ENCODE results near the gene C1QL4. TPM values are rescaled to one million over a fixed set of nuclear protein-coding genes. Genes with fewer than 3 reads are reported as not detected.
"Not testable (repeated sequence)": the region's sequence is repeated elsewhere in the genome, so short reads cannot be mapped to it uniquely, and the experiment has no call there.

The C1QL4 gene
- total and polyA plus RNA-seq, 2 donors: 0.05 to 0.21 TPM

GRCh38 chr12:49335955-49336644, 888 bp downstream of the C1QL4 start:
- Histone ChIP-seq H3K36me3 (ENCODE audit: control insufficient read depth in 2 of 2, insufficient read depth in 2 of 2, low read length in 1 of 2) (peaks cover 4 to 8% of the 10 kb centered on the region in 2 donors), H3K27me3 (ENCODE audit: control insufficient read depth in 2 of 2, insufficient read depth in 1 of 2, low read length in 1 of 2) (peaks cover 82 to 100% of the 10 kb centered on the region in 2 donors), H3K4me1 (ENCODE audit: control insufficient read depth in 2 of 2, insufficient read depth in 2 of 2, low read length in 2 of 2) (peaks cover 0 to 23% of the 10 kb centered on the region in 2 donors), H3K9me3 (ENCODE audit: control insufficient read depth in 2 of 2, insufficient read depth in 1 of 2, low read length in 1 of 2) (peaks cover 2 to 11% of the 10 kb centered on the region in 2 donors), H3K4me3 (ENCODE audit: low read length in 2 of 2) (no peak overlapping the region), H3K27ac (ENCODE audit: low read depth in 1 of 2, low read length in 1 of 2) (no peak overlapping the region)
- DNase-seq (ENCODE audit: low read depth in 6 of 9, low spot score in 9 of 9): no peak
- WGBS: 14% methylated on average over 72 of the region's 72 CpGs

DNA sequence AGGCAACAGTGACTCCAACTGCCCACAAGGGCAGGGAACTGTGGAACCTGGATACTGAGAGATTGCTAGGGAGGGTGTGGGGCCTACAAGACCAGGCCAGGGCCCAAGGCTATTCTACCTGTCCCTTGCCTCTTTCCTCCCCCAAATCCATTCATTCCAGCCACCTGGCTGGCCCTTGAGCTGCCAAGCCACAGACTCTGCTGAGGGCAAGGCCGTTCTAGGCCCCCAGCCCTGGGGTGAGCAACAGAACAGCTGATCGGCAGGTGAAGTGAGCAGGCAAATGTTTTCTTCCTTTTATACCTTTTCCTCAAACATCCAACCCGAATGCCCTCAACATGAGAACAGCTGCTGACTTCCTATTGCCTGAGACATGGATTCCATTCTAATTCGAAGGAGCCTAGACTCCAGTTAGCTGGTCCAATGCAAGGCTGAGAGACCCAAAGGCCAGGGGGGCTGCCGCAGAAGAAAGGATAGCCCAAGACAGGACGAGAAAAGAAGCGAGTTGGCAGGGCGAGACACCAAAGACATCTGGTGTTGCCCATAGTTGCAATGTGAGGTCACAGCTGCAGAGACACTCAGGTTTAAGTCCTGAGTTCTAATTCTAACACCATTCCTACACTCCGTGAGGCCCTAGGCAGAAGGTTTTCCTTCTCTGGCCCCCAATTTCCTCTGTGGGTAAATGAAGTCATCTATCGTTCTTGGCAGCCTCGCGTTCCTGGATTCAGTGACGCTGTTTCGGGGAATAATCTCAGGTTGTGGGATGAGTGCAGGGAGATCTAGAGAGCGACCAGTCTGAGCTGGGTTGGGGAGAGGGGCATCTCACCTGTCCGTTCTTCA, 1.7 kb downstream of the C1QL4 start:
- DNase-seq (ENCODE audit: low read depth in 6 of 9, low spot score in 9 of 9): no peak
- Histone ChIP-seq H3K27me3 (ENCODE audit: control insufficient read depth in 2 of 2, insufficient read depth in 1 of 2, low read length in 1 of 2) (peaks cover 75 to 99% of the 10 kb centered on the region in 2 donors), H3K4me1 (ENCODE audit: control insufficient read depth in 2 of 2, insufficient read depth in 2 of 2, low read length in 2 of 2) (peaks cover 0 to 23% of the 10 kb centered on the region in 2 donors), H3K4me3 (ENCODE audit: low read length in 2 of 2) (no peak overlapping the region), H3K27ac (ENCODE audit: low read depth in 1 of 2, low read length in 1 of 2) (no peak overlapping the region), H3K9me3 (ENCODE audit: control insufficient read depth in 2 of 2, insufficient read depth in 1 of 2, low read length in 1 of 2) (peaks cover 2 to 11% of the 10 kb centered on the region in 2 donors), H3K36me3 (ENCODE audit: control insufficient read depth in 2 of 2, insufficient read depth in 2 of 2, low read length in 1 of 2) (peaks cover 9 to 15% of the 10 kb centered on the region in 2 donors)
- WGBS: 49% methylated on average over 16 of the region's 16 CpGs

- DNase-seq (ENCODE audit: low read depth in 6 of 9, low spot score in 9 of 9): no peak
- Histone ChIP-seq H3K36me3 (ENCODE audit: control insufficient read depth in 2 of 2, insufficient read depth in 2 of 2, low read length in 1 of 2) (peaks cover 15 to 22% of the 10 kb centered on the region in 2 donors), H3K9me3 (ENCODE audit: control insufficient read depth in 2 of 2, insufficient read depth in 1 of 2, low read length in 1 of 2) (peaks cover 2 to 11% of the 10 kb centered on the region in 2 donors), H3K4me1 (ENCODE audit: control insufficient read depth in 2 of 2, insufficient read depth in 2 of 2, low read length in 2 of 2) (peaks cover 0 to 23% of the 10 kb centered on the region in 2 donors), H3K27ac (ENCODE audit: low read depth in 1 of 2, low read length in 1 of 2) (no peak overlapping the region), H3K4me3 (ENCODE audit: low read length in 2 of 2) (no peak overlapping the region), H3K27me3 (ENCODE audit: control insufficient read depth in 2 of 2, insufficient read depth in 1 of 2, low read length in 1 of 2) (peaks cover 68 to 94% of the 10 kb centered on the region in 2 donors)
- WGBS: 56% methylated on average over 12 of the region's 12 CpGs
Measured at GRCh38 chr12:49334681-49335080, 2.3 kb downstream of the C1QL4 start.

GRCh38 chr12:49334226-49334625, 2.8 kb downstream of the C1QL4 start:
- DNase-seq (ENCODE audit: low read depth in 6 of 9, low spot score in 9 of 9): no peak
- Histone ChIP-seq H3K36me3 (ENCODE audit: control insufficient read depth in 2 of 2, insufficient read depth in 2 of 2, low read length in 1 of 2) (peaks cover 19 to 25% of the 10 kb centered on the region in 2 donors), H3K27me3 (ENCODE audit: control insufficient read depth in 2 of 2, insufficient read depth in 1 of 2, low read length in 1 of 2) (peaks cover 65 to 89% of the 10 kb centered on the region in 2 donors), H3K4me3 (ENCODE audit: low read length in 2 of 2) (no peak overlapping the region), H3K4me1 (ENCODE audit: control insufficient read depth in 2 of 2, insufficient read depth in 2 of 2, low read length in 2 of 2) (peaks cover 0 to 23% of the 10 kb centered on the region in 2 donors), H3K9me3 (ENCODE audit: control insufficient read depth in 2 of 2, insufficient read depth in 1 of 2, low read length in 1 of 2) (peaks cover 2 to 11% of the 10 kb centered on the region in 2 donors), H3K27ac (ENCODE audit: low read depth in 1 of 2, low read length in 1 of 2) (no peak overlapping the region)
- 29% methylated on average over 19 of the region's 19 CpGs for WGBS

DNA sequence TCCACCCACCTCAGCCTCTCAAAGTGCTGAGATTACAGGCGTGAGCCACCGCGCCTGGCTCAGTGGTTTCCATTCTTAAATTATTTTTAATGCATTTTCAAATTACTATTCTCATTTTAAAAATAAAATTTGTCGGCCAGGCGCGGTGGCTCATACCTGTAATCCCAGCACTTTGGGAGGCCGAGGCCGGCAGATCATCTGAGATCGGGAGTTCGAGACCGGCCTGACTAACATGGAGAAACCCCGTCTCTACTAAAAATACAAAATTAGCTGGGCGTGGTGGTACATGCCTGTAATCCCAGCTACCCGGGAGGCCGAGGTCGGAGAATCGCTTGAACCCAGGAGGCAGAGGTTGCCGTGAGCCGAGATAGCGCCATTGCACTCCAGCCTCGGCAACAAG, 3.2 kb downstream of the C1QL4 start:
- H3K4me3 ChIP-seq (ENCODE audit: low read length in 2 of 2); DNase-seq (ENCODE audit: low read depth in 6 of 9, low spot score in 9 of 9); H3K27ac ChIP-seq (ENCODE audit: low read depth in 1 of 2, low read length in 1 of 2): not testable (repeated sequence)
- Histone ChIP-seq H3K4me1 (ENCODE audit: control insufficient read depth in 2 of 2, insufficient read depth in 2 of 2, low read length in 2 of 2) (peaks cover 0 to 23% of the 10 kb centered on the region in 2 donors), H3K36me3 (ENCODE audit: control insufficient read depth in 2 of 2, insufficient read depth in 2 of 2, low read length in 1 of 2) (peaks cover 24 to 30% of the 10 kb centered on the region in 2 donors), H3K9me3 (ENCODE audit: control insufficient read depth in 2 of 2, insufficient read depth in 1 of 2, low read length in 1 of 2) (peaks cover 2 to 11% of the 10 kb centered on the region in 2 donors), H3K27me3 (ENCODE audit: control insufficient read depth in 2 of 2, insufficient read depth in 1 of 2, low read length in 1 of 2) (peaks cover 60 to 85% of the 10 kb centered on the region in 2 donors)
- WGBS: 40% methylated on average over 21 of the region's 21 CpGs

- Histone ChIP-seq H3K4me1 (ENCODE audit: control insufficient read depth in 2 of 2, insufficient read depth in 2 of 2, low read length in 2 of 2) (peaks cover 0 to 21% of the 10 kb centered on the region in 2 donors), H3K36me3 (ENCODE audit: control insufficient read depth in 2 of 2, insufficient read depth in 2 of 2, low read length in 1 of 2) (peaks cover 29 to 34% of the 10 kb centered on the region in 2 donors), H3K27ac (ENCODE audit: low read depth in 1 of 2, low read length in 1 of 2) (no peak overlapping the region), H3K4me3 (ENCODE audit: low read length in 2 of 2) (peak overlapping the region in 1 of 2 donors; percentile 15), H3K9me3 (ENCODE audit: control insufficient read depth in 2 of 2, insufficient read depth in 1 of 2, low read length in 1 of 2) (peaks cover 2 to 11% of the 10 kb centered on the region in 2 donors), H3K27me3 (ENCODE audit: control insufficient read depth in 2 of 2, insufficient read depth in 1 of 2, low read length in 1 of 2) (peaks cover 52 to 76% of the 10 kb centered on the region in 2 donors)
- no peak for DNase-seq (ENCODE audit: low read depth in 6 of 9, low spot score in 9 of 9)
- WGBS: 25% methylated on average over 40 of the region's 40 CpGs
Measured at GRCh38 chr12:49332891-49333371, 4.1 kb downstream of the C1QL4 start.

DNA sequence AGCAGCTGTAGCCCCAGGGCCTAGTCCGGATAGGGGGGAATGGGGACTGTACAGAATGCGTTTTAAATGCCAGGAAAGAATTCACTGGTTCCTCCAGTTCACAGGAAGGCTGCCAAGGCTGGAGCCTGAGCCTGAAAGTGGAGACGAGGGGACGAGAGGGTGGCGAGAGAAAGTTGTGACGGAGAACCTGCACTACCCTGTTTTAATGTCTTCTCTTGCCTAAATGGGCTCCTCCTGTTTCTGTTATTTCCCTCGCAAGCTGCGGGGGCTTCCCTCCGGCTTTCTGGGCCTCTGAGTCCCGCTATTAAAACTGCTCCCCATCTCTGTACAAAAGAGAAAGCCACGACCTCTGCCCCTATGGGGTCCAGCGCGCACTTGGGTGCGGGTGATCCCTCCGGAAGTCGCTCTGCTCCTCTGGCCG, 4.5 kb downstream of the C1QL4 start:
- H3K36me3 ChIP-seq (ENCODE audit: control insufficient read depth in 2 of 2, insufficient read depth in 2 of 2, low read length in 1 of 2): peaks cover 33 to 37% of the 10 kb centered on the region in 2 donors
- 78% methylated on average over 17 of the region's 17 CpGs for WGBS
- peaks cover 47 to 71% of the 10 kb centered on the region in 2 donors for H3K27me3 ChIP-seq (ENCODE audit: control insufficient read depth in 2 of 2, insufficient read depth in 1 of 2, low read length in 1 of 2)
- no peak for DNase-seq (ENCODE audit: low read depth in 6 of 9, low spot score in 9 of 9)
- peaks cover 2 to 11% of the 10 kb centered on the region in 2 donors for H3K9me3 ChIP-seq (ENCODE audit: control insufficient read depth in 2 of 2, insufficient read depth in 1 of 2, low read length in 1 of 2)
- no peak overlapping the region for H3K27ac ChIP-seq (ENCODE audit: low read depth in 1 of 2, low read length in 1 of 2)
- peaks cover 0 to 16% of the 10 kb centered on the region in 2 donors for H3K4me1 ChIP-seq (ENCODE audit: control insufficient read depth in 2 of 2, insufficient read depth in 2 of 2, low read length in 2 of 2)
- H3K4me3 ChIP-seq (ENCODE audit: low read length in 2 of 2): no peak overlapping the region

- WGBS: 88% methylated on average over 11 of the region's 11 CpGs
- Histone ChIP-seq H3K9me3 (ENCODE audit: control insufficient read depth in 2 of 2, insufficient read depth in 1 of 2, low read length in 1 of 2) (peaks cover 2 to 5% of the 10 kb centered on the region in 2 donors), H3K27me3 (ENCODE audit: control insufficient read depth in 2 of 2, insufficient read depth in 1 of 2, low read length in 1 of 2) (peaks cover 39 to 63% of the 10 kb centered on the region in 2 donors), H3K4me3 (ENCODE audit: low read length in 2 of 2) (no peak overlapping the region), H3K4me1 (ENCODE audit: control insufficient read depth in 2 of 2, insufficient read depth in 2 of 2, low read length in 2 of 2) (peaks cover 0 to 8% of the 10 kb centered on the region in 2 donors), H3K36me3 (ENCODE audit: control insufficient read depth in 2 of 2, insufficient read depth in 2 of 2, low read length in 1 of 2) (peaks cover 41 to 46% of the 10 kb centered on the region in 2 donors), H3K27ac (ENCODE audit: low read depth in 1 of 2, low read length in 1 of 2) (no peak overlapping the region)
- DNase-seq (ENCODE audit: low read depth in 6 of 9, low spot score in 9 of 9): no peak
Measured at GRCh38 chr12:49331380-49332222, 5.4 kb downstream of the C1QL4 start.

Measured in thymus (tissue), 11 donors.